ENCODE results near the gene ZNF407.

- TF ChIP-seq CTCF (IDR thresholded peaks at IDR 0.05) (no peak), POLR2A (IDR thresholded peaks at IDR 0.05) (no peak)
Observed at GRCh38 chr18:75000920-75001319, 403.2 kb downstream of the ZNF407 start.

Data from adrenal gland (tissue), 5 donors.